HUDEP-2 (cell line): ENCODE measurements around the gene DIS3L2.
"Not testable (repeated sequence)": the region's sequence is repeated elsewhere in the genome, so short reads cannot be mapped to it uniquely, and the experiment has no call there.

Experiments used
- DNase-seq, 76 experiments: peaks; one replicate each; lab custom pipeline; 2025; ENCODE audit not compliant: unreplicated experiment in 76 of 76; lab: John Stamatoyannopoulos, UW

Gene DIS3L2

DNA sequence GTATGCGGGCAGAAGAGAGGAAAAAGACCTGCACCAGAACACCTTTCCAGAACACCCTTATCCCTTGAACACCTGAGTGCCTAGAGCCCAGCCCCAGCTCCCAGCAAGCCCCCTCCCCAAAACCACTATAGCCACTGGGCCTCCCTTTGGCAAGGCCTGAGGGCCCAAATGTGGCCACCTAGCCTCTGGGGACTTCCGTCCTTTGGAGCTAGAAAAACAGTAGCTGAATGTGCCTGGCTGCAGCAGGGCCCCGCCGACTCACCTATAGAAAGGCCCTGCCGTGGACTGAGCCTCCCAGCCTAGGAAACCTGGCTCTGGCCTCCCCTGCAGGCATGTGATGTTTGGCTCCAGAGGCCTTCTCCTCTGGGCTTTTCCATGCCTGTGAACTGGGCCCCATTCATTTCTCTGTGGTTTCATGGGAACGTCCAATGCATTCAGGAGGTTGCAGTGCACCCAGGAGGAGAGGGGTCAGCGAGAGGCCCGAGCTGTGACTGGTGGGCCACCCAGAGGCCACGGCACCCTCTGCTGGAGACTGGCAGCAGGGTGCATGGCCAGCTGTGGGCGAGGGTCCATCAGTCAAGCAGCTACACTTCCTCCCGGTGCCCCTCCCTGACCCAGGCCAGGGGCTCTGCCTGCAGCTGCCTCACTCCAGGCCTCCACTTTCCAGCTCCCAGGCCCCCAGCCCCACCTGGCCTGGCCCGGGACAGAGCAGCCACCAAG, 401.7 kb downstream of the DIS3L2 start:
- DNase-seq, result not testable (repeated sequence)

DNA sequence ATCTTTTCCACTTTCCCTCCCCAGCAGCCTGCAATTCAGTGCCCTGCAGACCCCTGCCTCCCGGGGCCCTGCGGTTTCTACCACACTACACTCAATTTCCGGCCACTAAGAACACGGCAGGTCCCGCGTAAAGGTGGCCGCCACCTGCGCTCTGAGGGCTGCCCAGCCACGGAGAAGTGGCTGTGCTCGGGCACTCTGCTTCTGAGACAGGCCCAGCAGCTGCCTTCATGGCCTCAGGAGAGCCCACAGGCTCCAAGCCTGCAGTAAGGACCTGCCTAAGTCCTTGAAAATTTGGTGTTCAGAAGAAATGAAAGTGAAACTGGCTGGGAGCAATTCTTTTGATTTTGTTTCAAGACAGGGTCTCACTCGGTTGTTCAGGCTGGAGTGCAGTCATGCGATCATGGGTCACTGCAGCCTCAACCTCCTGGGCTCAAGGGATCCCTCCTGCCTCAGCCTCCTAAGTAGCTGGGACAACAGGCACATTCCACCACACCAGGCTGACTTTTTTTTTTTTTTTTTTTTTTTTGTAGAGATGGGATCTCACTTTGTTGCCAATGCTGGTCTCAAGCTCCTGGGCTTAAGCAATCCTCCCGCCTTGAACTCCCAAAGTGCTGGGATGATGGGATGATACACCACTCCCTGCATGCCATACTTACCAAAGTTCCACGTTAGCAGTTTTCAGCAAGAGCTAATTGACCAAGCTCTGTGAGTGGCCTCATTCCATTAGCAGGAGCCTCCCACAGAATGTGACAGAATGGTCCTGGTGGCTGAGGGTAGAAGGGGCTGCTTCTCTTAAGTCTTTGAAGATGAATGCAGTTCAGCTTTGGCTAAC, 402.5 kb downstream of the DIS3L2 start:
- DNase-seq, result no peak

DNA sequence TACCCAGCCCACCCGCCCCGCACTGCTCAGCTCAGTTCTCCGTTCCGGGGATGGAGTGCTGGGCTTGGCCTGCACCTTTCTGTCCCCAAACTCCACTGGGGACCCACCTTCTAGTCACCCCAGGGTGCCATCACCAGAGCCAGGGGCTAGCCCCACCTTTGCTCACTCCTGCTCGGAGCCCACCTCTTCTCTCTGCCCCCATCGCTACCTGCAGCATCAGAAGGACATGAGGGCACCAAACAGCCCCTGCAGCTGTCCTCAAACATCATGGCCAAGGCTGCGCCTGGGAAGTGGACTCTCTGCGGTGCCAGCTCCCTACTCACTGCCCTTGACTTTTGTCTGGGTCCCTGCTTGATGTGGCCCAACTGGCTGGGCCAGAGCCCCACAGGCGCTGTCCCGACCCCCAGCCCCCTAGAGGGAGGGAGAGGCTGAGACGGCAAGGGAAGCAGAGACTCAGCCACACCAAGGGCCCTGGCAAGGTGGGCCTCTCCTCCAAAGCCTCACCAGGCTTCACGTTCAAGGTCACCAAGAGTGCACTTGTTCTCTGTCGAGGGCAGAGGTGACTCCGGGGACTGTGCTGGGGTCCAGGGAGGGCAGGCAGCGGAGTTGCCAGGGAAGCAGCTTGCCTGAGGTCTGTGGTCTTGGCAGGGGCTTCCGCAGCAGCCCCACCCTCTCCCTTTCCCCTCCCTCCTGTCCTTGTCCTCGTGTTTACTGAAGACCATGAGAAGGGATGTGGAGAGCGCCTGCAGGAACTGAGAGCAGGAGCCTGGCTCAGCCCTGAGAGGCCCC, 403.5 kb downstream of the DIS3L2 start:
- not testable (repeated sequence) for DNase-seq

DNA sequence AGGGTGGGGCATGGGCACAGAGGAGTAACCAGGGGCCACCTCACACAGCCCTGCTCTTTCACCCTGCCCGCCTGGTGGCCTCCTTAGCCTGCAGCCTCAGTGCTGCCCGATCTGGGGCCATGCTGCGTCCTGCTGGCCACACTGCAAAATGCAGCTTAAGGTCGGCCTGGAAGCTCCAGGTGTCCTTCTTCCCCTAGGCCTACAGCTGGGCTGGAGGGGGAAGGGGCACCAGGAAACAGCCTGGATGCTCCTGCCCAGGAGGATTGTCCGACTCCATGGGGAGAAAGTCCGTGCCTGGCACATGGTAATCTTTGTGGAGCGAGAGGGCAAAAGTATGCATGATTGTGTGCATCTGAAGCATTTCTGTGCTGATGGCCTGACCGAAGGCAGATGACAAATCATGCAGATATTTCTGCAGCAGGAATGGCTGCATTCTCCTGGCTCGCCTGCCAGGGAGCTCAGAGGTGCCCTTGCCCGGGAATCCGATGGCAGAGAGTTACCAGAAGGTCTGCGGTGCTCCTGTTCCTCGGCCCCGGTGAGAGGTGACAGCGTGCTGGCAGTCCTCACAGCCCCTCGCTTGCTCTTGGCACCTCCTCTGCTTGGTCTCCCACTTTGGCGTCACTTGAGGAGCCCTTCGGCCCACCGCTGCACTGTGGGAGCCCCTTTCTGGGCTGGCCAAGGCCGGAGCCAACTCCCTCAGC, 404.3 kb downstream of the DIS3L2 start:
- DNase-seq, result peak in 23 of 76 experiments; percentile 2 to 50 (median 17)

DNA sequence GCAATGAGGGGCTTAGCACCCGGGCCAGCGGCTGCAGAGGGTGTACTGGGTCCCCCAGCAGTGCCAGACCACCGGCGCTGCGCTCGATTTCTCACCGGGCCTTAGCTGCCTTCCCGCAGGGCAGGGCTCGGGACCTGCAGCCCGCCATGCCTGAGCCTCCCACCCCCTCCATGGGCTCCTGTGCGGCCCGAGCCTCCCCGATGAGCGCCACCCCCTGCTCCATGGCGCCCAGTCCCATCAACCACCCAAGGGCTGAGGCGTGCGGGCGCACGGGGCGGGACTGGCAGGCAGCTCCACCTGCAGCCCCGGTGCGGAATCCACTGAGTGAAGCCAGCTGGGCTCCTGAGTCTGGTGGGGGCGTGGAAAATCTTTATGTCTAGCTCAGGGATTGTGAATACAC, 404.9 kb downstream of the DIS3L2 start:
- not testable (repeated sequence) for DNase-seq

DNA sequence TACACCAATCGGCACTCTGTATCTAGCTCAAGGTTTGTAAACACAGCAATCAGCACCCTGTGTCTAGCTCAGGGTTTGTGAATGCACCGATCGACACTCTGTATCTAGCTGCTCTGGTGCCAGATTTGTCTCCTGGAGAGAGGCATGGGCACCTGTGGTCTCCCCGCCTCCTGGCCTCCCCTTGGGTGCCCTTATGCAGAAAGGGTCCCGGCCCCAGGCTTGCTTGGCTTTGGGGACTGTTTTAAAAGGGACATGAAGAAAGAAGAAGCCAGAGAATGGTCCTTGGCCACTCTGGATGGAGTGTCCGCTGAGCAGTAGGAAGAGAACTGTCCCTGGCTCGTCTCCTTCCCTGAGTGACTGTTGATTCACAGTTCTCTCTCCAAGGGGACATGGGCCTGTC, 405.5 kb downstream of the DIS3L2 start:
- DNase-seq, result no peak

DNA sequence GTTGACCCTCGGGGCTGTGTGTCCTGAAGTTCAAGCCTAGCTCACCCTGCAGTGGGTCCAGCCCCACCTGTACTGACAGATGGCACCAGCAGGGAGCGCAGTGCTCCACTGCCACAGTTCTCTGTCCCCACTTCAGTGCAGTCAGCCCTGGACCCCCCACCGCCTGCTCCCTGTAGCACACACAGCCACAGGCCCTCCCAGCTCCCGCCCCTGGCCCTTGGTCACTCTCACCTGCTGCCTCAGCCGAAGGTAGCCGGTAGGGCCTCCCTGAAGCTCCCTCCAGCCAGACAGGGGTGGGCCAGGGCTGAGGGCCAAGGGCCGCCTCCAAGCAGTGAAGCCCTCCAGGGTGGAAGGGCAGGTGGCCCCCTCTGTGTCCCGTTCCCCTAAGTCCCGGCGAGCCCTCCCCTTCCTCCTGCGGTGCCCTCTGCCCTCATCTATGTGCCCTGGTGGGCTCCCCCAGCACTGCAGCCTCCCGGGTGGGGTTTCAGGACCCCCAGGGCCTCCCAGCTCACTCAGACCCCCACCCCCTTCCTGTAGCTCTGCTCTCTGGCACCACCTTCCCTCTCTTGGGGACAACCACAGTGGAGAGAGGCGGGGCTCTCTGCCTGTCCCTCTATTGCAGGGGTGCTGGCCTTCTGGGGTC, 406.2 kb downstream of the DIS3L2 start:
- peak in 3 of 76 experiments; percentile 6 to 13 (median 10) for DNase-seq

DNA sequence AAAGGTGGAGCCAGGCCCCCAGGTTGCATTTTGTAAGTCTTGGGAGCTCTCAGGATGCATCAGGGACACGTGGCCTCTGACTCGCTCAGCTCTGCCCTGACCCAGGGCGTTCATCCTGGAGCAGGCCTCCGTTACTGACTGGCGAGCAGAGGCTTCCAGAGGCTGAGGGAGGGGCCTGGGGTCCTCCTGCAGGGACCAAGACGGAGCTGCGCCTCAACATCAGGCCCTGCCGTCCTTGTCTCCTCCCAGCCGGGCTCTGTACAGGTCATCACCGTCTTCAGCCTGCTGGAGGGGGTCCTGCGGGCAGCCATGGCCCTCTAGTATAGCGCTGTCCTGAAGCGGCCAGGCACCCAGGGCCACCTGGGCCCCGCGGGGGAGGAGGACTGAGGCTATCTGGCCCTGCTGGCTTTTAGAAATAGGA, 406.8 kb downstream of the DIS3L2 start:
- DNase-seq, result no peak

DNA sequence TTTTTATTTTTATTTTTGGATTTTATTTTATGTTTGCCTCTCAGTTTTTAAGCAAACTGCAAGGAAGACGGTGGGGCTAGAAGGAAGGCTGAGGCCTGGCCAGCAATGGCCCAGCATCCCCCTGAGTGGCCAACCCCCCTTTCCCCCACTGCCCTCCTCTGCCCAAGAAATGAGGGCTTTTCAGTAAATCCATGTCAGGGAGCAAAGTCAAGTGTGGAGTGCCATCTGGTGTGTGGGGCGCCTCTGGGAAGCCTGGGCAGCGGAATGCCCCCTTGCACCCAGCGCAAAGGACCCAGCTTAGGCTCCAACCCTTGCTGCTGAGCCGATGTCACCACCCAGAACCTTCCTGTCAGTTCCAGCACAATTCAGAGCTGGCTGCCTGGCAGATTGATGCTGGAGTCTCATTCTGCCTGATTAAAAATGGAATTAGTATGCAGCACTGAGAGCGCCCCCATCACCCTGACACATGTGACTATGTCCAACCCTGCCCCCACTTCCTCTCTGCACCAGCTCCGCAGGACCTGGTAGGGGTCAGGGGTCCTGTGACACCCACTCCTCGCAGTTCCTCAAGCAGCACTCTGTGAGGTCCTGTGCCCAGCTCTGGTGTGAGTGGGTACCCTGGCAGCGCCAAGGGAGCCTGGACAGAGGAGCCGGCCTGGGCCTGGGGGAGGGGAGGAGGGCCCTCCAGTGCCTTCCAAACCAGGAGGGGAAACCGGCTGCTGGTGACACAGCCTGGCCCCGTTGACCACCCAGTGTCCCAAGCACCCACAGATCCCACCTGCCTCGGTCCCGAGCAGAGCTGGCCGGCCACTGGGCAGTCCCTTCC, 407.8 kb downstream of the DIS3L2 start:
- no peak for DNase-seq

DNA sequence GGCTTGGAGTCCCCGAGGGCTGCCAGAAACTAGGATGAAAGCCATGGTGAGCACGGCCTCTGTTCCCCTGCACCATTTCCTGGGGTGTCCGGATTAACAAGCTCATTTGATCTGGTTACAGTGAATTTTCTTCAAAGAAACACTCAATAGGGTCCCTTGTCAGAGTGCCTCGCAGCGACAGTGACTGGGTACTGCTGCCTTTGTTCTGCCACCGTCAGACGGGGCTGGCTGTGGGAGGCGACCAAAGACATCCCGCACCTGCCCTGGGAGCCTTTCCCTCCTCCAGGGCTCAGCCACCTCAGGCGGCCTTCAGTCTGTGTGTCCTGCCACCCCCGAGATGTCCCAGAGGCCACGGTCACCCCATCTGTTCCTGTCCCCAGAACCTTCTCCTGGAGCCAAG, 408.5 kb downstream of the DIS3L2 start:
- DNase-seq, result not testable (repeated sequence)

DNA sequence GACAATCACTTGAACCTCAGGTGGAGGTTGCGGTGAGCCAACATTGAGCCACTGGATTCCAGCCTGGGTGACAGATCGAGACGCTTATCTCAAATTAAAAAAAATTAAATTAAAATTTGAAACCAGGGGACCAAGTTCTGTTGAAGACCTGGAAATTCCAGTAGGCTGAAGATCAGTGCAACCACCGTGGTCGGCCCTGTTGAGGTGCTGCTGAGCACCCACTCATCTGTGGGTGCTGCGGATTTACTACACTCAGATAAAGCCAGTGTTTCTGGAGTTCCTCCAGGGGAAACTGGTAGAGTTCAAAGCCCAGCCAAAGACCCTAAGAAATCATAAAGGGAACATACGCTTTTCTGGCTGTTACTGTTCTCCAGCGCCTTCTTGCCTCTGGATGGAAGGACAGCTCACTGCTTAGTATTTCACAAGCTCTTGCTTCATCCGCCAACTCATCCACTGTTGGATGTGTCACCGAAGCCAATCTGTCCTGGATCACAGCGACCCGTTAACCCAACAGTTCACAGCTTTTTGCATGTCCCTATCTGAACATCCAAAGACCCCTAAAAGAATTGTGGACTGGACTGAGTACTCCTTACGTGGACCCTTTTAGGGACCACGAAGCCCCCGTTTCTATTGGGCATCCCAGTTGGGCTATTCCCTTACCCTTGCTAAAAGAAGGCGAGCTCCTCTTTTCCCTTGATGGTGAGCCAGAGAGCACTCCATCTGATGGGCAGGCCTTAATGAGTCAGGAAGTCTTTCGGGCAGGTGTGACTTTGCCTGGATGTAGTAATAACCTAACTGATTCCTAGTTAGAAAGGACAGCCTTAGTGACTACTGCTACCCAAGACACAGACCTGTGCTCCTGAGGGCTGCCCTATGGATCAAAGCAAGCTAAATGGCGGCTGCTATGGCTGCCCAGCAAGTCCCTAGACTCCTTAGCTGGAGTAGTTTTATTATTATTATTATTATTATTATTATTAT, 411.0 kb downstream of the DIS3L2 start:
- no peak for DNase-seq

DNA sequence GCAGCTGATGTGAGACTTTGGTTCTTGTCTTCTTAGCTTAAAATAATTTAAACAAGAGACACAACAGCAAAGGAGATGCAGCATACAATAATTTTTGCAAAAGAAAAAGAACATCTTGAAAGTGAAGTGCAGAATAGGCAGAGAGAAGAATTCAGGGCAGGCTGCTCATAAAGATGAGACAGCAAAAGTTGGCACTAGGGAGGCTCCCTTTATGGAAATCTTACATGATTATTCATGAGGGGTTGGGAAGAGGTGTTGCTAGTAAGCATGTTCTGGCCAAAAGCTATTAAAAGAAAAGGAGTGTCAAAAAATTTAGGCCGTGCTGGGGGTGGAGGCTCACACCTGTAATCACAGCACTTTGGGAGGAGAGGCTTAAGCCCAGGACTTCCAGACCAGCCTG, 412.8 kb downstream of the DIS3L2 start:
- no peak for DNase-seq

DNA sequence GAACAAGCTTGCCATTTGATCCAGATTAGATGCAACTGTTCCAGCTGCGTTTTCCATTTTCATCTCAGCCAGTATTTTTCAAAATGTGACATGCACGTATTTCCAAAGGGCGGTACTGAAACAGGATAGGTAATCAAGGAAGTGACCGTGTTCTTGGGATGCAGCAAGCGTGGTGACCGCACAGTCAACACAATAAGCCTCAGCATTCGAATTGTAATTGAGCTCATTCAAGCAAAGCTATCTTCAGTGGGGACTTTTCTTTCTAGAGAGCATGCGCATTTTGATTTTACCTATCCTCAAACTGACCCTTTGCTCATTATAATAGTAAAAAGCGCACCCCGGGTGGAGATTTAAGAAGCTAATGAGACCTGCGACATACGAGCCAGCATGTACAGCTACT, 413.7 kb downstream of the DIS3L2 start:
- no peak for DNase-seq

DNA sequence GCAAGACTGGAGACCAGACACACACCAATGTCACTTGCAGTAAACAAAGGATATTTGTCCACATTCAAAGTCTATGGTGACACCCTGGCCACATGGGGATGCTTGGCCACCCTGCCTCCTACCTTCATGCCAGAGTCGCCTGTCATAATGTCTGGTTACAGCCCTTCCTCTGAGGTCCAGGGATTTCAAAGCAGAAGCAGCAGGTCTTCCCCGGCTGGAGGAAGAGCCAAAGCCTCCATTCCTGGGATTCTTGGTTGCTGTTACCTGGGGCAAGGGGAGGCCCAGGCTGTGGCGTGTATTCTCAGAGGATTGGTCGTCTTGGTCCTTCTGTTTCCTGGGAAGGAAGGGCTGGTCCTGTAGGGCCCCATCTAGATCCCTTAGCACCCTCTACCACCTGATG, 414.7 kb downstream of the DIS3L2 start:
- DNase-seq, result no peak

DNA sequence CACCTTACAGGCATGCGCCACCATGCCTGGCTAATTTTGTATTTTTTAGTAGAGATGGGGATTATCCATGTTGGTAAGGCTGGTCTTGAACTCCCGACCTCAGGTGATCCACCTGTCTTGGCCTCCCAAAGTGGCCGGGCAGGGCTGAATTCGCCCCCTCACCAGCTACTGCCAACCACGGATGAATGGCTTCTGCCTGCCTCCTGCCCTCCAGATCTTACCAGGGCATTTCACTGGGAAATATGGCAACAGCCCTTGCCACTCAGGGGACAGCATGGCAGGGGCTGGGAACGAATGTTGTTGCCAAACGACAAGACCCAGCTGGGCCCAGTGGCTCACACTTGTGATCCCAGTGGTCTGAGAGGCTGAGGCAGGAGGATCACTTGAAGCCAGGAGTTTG, 415.2 kb downstream of the DIS3L2 start:
- no peak for DNase-seq

DNA sequence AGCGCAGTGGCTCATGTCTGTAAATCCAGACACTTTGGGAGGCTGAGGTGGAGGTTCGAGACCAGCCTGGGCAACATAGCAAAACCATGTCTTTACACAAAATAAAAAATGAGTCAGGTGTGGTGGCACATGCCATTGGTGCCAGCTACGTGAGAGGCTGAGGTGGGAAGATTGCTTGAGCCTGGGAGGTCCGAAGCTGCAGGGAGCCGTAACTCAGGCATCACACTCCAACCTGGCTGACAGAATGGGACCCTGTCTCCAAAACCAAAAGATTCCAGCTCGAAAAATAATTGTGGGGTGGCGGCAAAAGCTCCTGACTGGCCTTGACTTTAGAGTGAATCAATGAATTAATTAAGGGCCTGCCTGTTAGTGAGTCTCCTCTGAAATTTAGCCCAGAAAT, 415.8 kb downstream of the DIS3L2 start:
- no peak for DNase-seq

DNA sequence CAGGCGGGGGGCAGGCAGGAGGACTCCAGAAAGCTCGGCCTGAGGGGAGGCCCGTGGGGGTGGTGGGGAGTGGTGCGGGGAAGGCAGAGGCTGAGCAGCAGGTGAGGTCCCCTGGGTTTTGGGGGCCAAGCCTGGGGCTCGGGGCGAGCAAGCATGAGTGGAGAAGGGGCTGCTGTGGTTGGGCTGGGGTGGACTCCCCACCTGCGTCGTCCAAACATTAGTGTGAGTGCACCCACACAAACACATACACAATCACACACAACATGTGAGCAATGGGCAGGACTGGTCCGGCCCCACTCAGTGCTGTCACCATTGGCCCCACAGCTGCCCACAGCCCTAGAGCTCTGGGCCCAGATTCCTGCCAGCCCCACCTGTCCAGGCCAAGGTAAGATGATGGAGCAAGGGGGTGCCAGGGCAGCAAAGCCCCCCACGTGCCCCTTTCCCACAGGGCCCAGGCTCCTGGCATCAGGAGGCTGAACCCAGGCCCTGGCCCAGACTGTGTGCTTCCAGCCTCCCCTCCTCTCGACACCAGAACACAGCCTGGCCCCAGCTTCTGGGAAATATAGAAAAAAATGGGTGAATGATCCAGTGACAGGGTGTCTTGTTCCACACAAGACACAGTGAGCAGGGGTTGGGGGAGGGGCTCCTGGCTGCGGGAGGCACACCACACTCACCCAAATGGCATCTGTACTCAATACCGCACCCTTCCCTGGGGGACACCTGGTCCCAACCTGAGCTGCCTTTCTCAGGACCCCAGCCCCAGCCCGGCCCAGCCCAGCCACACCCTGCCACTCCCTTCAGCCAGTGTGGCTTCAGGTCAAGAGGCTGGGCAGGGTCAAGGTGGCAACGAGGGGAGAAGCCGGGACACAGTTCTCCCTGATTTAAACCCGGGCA, 416.6 kb downstream of the DIS3L2 start:
- no peak for DNase-seq
